IMR-90 (cell line): ENCODE measurements around the gene GCH1.

Source experiments
- CTCF ChIP-seq: conservative IDR thresholded peaks from 2 replicates; pipeline ENCODE4 v1.5.1; 2012; ENCODE audit warnings: mild to moderate bottlenecking, low read depth, low read length, improper control_type of control experiment
- SMC3 ChIP-seq: fragments of 150-350 bp; IDR thresholded peaks from 2 replicates; pipeline ENCODE4 v1.6.1; 2016; ENCODE audit warnings: low read depth, mild to moderate bottlenecking, antibody characterized with exemption, low read length, moderate library complexity

- TF ChIP-seq CTCF, result no peak
- no peak for TF ChIP-seq SMC3
These were observed 67.9 kb downstream of the GCH1 start for GRCh38 chr14:54834727-54835126.
